Measurements from ENCODE around the gene NKD2. TPM values are rescaled to one million over a fixed set of nuclear protein-coding genes. Genes with fewer than 3 reads are reported as not detected.
"Not testable (repeated sequence)": the region's sequence is repeated elsewhere in the genome, so short reads cannot be mapped to it uniquely, and the experiment has no call there.

NKD2 gene
- total RNA-seq, 1 experiment from 2014 or later: 12.8 TPM

DNA sequence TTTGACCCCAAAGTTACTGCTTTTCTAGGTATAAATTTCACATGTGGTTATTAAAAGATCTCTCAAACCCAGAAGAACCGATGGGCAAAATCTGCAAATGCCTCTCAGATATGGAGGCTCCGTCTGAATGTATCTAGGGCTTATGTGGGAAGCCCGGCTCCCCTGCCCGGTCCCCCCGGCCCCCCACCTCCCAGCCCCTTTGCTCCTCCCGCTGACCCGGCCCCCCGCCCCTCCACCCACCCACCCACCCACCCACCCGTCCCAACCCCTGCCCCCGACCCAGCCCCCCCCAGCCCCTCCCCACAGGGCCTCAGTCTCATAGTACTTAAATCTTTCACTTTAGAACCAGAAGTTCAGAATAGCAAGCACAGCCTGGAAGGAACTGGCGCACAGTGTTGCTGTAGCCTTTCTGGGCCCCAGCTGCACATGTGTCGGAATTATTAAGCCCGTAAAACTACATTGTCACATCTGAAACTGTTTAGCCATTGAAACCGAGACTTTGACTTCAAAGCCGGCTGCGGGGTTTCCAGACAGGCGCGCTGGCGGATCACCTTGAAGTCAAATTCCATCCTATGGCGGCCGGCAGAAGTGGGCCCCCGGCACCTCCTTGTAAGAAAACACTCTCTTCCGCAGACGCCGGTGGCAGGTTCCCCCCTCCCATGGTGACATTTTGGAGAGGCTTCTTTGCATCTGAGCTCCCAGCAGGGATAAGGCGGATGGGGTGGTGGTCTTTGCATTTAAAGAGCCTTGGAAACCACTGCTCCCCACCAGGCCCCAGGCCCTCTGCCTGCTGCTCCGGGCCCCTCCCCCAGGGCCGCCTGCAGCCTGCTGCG, 12.8 kb downstream of the NKD2 start:
- ChIA-PET POLR2A (interaction anchor here (0.5 kb wide), 1 partner anchor 146 kb away, joined by 3 read pairs; no protein-coding TSS in a partner anchor), CTCF (interaction anchor here (1.0 to 3.7 kb wide), 2 partner anchors 10 to 12 kb away, joined by 3 to 38 read pairs; partner anchors contain the start of gene NKD2)
- peak; percentile 80 for ATAC-seq
- Mint-ChIP-seq H3K27me3 (ENCODE audit: low read depth) (no peaks in the 10 kb centered on the region), H3K36me3 (no peaks in the 10 kb centered on the region), H3K9me3 (no peaks in the 10 kb centered on the region), H3K27ac (no peak overlapping the region), H3K4me3 (no peak overlapping the region), H3K4me1 (peaks cover 4% of the 10 kb centered on the region; the same call in 1 of the 2 replicates)
- peak; percentile 51 for DNase-seq (ENCODE audit: low spot score)
- TF ChIP-seq GABPB1 (CRISPR knock-in tag; IDR thresholded peaks at IDR 0.05): no peak
- peak; percentile 93 for TF ChIP-seq ZNF423 (CRISPR knock-in tag; IDR thresholded peaks at IDR 0.05)

DNA sequence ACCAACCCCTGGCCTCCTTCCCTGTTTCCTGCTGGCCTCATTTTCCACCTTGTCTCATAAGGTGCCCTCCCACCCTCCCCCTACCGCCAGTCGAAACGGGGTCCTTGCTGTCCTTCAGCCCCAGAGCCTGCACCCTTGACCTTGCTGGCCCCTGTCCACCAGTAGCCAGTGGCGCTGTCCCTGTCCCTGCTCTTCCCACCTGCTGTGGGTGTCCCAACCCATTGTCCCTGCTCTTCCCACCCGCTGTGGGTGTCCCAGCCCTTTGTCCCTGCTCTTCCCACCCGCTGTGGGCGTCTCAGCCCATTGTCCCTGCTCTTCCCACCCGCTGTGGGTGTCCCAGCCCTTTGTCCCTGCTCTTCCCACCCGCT, 13.4 kb downstream of the NKD2 start:
- not testable (repeated sequence) for H3K36me3 Mint-ChIP-seq; H3K4me1 Mint-ChIP-seq; DNase-seq (ENCODE audit: low spot score); ATAC-seq; H3K4me3 Mint-ChIP-seq; H3K27me3 Mint-ChIP-seq (ENCODE audit: low read depth); H3K9me3 Mint-ChIP-seq; H3K27ac Mint-ChIP-seq
- POLR2A ChIA-PET: interaction anchor here (0.5 kb wide), 1 partner anchor 145 kb away, joined by 3 read pairs; no protein-coding TSS in a partner anchor
- CTCF ChIA-PET: interaction anchor here (3.7 kb wide), 1 partner anchor 13 kb away, joined by 38 read pairs; the partner anchor contains the start of gene NKD2

DNA sequence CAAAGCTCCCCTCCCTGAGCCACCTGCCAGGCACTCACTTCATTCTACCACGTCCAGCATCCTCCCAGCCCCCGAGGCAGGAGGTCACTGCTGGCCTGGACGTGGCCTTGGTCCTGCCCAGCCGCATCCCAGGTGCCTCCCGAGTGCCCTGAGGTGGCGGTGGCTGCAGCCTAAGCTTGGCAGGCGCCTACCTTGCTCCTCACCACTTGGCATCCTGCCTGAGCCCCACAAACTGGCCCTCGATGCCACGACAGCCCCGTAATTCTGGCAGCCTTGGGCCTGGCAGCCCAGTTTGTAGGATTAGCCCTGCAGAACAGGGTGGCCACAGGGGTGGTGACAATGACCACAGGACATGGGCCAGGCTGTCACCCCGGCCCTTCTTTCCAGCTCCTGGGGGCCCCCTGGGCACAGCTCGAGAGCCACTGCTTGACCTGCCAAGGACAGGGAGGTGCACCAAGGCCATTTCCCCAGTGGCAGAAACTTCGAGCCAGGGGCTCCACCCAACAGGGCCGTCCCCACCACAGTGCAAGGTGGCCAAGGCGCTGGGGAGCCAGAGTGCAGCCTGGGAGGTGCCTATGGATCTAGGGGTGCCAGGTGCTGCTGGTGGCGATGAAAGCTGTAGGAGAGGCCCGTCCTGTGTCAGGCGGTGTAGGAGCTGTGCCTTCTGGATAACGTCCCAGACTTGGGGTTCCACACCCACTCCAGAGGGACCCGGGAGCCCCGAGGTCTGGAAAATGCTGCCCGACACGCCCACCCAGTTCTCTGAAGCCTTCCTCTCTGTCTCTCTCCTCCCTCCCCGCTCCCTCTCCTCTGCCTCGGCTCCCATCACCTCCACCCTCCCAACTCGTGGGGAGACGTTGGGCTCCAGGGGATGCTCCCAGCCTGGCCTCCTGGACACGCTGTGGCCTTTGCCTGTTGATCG, 18.4 kb downstream of the NKD2 start:
- CTCF ChIA-PET: interaction anchor here (1.1 to 1.2 kb wide), 2 partner anchors 20 to 146 kb away, joined by 3 read pairs; no protein-coding TSS in a partner anchor
- H3K27me3 Mint-ChIP-seq (ENCODE audit: low read depth): no peaks in the 10 kb centered on the region
- ATAC-seq: no peak
- no peak overlapping the region for H3K4me3 Mint-ChIP-seq
- H3K36me3 Mint-ChIP-seq: no peaks in the 10 kb centered on the region
- TF ChIP-seq, protein P1, sequence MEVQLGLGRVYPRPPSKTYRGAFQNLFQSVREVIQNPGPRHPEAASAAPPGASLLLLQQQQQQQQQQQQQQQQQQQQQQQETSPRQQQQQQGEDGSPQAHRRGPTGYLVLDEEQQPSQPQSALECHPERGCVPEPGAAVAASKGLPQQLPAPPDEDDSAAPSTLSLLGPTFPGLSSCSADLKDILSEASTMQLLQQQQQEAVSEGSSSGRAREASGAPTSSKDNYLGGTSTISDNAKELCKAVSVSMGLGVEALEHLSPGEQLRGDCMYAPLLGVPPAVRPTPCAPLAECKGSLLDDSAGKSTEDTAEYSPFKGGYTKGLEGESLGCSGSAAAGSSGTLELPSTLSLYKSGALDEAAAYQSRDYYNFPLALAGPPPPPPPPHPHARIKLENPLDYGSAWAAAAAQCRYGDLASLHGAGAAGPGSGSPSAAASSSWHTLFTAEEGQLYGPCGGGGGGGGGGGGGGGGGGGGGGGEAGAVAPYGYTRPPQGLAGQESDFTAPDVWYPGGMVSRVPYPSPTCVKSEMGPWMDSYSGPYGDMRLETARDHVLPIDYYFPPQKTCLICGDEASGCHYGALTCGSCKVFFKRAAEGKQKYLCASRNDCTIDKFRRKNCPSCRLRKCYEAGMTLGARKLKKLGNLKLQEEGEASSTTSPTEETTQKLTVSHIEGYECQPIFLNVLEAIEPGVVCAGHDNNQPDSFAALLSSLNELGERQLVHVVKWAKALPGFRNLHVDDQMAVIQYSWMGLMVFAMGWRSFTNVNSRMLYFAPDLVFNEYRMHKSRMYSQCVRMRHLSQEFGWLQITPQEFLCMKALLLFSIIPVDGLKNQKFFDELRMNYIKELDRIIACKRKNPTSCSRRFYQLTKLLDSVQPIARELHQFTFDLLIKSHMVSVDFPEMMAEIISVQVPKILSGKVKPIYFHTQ (CRISPR knock-in tag; IDR thresholded peaks at IDR 0.05): no peak
- no peak for TF ChIP-seq NR3C1 (CRISPR knock-in tag; conservative IDR thresholded peaks at IDR 0.05; ENCODE audit: low read depth)
- TF ChIP-seq, protein P2, sequence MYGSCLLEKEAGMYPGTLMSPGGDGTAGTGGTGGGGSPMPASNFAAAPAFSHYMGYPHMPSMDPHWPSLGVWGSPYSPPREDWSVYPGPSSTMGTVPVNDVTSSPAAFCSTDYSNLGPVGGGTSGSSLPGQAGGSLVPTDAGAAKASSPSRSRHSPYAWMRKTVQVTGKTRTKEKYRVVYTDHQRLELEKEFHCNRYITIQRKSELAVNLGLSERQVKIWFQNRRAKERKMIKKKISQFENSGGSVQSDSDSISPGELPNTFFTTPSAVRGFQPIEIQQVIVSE (CRISPR knock-in tag; IDR thresholded peaks at IDR 0.05; ENCODE audit: borderline replicate concordance): no peak
- TF ChIP-seq, protein P3, sequence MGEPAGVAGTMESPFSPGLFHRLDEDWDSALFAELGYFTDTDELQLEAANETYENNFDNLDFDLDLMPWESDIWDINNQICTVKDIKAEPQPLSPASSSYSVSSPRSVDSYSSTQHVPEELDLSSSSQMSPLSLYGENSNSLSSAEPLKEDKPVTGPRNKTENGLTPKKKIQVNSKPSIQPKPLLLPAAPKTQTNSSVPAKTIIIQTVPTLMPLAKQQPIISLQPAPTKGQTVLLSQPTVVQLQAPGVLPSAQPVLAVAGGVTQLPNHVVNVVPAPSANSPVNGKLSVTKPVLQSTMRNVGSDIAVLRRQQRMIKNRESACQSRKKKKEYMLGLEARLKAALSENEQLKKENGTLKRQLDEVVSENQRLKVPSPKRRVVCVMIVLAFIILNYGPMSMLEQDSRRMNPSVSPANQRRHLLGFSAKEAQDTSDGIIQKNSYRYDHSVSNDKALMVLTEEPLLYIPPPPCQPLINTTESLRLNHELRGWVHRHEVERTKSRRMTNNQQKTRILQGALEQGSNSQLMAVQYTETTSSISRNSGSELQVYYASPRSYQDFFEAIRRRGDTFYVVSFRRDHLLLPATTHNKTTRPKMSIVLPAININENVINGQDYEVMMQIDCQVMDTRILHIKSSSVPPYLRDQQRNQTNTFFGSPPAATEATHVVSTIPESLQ (CRISPR knock-in tag; IDR thresholded peaks at IDR 0.05): no peak
- no peak for TF ChIP-seq CBFB (CRISPR knock-in tag; IDR thresholded peaks at IDR 0.05; ENCODE audit: low read depth)
- TF ChIP-seq, protein P4, sequence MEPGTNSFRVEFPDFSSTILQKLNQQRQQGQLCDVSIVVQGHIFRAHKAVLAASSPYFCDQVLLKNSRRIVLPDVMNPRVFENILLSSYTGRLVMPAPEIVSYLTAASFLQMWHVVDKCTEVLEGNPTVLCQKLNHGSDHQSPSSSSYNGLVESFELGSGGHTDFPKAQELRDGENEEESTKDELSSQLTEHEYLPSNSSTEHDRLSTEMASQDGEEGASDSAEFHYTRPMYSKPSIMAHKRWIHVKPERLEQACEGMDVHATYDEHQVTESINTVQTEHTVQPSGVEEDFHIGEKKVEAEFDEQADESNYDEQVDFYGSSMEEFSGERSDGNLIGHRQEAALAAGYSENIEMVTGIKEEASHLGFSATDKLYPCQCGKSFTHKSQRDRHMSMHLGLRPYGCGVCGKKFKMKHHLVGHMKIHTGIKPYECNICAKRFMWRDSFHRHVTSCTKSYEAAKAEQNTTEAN (CRISPR knock-in tag; IDR thresholded peaks at IDR 0.05): no peak
- no peak for TF ChIP-seq SOX15 (CRISPR knock-in tag; IDR thresholded peaks at IDR 0.05)
- no peak for TF ChIP-seq ATF1 (CRISPR knock-in tag; IDR thresholded peaks at IDR 0.05)
- TF ChIP-seq GABPB1 (CRISPR knock-in tag; IDR thresholded peaks at IDR 0.05): no peak
- TF ChIP-seq, protein P5, sequence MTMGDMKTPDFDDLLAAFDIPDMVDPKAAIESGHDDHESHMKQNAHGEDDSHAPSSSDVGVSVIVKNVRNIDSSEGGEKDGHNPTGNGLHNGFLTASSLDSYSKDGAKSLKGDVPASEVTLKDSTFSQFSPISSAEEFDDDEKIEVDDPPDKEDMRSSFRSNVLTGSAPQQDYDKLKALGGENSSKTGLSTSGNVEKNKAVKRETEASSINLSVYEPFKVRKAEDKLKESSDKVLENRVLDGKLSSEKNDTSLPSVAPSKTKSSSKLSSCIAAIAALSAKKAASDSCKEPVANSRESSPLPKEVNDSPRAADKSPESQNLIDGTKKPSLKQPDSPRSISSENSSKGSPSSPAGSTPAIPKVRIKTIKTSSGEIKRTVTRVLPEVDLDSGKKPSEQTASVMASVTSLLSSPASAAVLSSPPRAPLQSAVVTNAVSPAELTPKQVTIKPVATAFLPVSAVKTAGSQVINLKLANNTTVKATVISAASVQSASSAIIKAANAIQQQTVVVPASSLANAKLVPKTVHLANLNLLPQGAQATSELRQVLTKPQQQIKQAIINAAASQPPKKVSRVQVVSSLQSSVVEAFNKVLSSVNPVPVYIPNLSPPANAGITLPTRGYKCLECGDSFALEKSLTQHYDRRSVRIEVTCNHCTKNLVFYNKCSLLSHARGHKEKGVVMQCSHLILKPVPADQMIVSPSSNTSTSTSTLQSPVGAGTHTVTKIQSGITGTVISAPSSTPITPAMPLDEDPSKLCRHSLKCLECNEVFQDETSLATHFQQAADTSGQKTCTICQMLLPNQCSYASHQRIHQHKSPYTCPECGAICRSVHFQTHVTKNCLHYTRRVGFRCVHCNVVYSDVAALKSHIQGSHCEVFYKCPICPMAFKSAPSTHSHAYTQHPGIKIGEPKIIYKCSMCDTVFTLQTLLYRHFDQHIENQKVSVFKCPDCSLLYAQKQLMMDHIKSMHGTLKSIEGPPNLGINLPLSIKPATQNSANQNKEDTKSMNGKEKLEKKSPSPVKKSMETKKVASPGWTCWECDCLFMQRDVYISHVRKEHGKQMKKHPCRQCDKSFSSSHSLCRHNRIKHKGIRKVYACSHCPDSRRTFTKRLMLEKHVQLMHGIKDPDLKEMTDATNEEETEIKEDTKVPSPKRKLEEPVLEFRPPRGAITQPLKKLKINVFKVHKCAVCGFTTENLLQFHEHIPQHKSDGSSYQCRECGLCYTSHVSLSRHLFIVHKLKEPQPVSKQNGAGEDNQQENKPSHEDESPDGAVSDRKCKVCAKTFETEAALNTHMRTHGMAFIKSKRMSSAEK (CRISPR knock-in tag; IDR thresholded peaks at IDR 0.05; ENCODE audit: borderline replicate concordance): no peak
- DNase-seq (ENCODE audit: low spot score): no peak
- no peaks in the 10 kb centered on the region for H3K9me3 Mint-ChIP-seq
- H3K4me1 Mint-ChIP-seq: no peaks in the 10 kb centered on the region
- H3K27ac Mint-ChIP-seq: no peak overlapping the region
- POLR2A ChIA-PET: no interaction called here

Measured in WTC11 (cell line).